GM12865 (cell line): ENCODE data around the gene NCOR2.
"Not testable (repeated sequence)": the region's sequence is repeated elsewhere in the genome, so short reads cannot be mapped to it uniquely, and the experiment has no call there.

Experiments
- DNase-seq: peaks from one replicate; pipeline ENCODE4 v3.0.0; 2010; ENCODE audit warnings: low read depth
- H3K4me3 ChIP-seq: 2 replicates; pipeline ENCODE4 v1.5.1; 2011; ENCODE audit warnings: mild to moderate bottlenecking, low read depth, low read length, control low read depth
- TF ChIP-seq, protein P1 (sequence below): IDR thresholded peaks from 2 replicates; pipeline ENCODE4 v1.5.1; 2011; ENCODE audit warnings: low read length, control low read depth, low read depth, inconsistent platforms; ENCODE audit not compliant: insufficient read depth; ENCODE audit errors: missing control alignments

NCOR2 gene

DNA sequence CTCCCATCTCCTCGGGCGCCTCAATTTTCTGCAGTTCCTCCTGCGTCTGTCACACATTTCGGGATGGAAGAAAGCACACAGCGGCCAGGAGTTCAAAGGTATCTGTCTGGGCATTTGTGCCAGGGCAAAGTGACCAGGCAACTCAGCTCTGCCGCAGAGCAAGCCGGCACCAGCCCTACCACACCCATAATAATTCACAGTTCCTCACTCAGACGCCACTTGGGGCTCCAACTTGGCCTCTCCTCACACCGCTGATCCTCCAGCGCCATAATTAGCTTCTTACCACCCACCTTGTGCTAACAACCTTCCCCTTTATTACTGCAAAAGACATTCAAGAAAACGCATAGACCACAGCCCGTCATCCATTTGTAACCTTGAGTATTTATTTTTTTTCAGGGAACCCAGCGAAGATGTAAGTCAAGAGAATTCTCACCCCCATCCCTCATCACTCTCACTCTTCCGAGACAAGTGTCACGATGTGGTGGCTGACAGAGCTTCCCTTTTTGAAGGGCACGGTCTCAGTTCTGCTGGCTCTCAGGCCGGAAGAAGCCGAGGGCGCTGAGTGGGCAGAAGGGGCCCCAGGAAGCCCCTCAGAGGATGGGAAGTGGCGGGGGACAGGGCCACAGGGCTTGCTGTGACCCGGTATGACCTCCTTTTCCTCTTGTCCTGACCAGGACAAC, 25.2 kb upstream of the NCOR2 start:
- no peak for DNase-seq
- no peak overlapping the region for H3K4me3 ChIP-seq

GRCh38 chr12:124592050-124592449, 24.6 kb upstream of the NCOR2 start:
- TF ChIP-seq, protein P1, sequence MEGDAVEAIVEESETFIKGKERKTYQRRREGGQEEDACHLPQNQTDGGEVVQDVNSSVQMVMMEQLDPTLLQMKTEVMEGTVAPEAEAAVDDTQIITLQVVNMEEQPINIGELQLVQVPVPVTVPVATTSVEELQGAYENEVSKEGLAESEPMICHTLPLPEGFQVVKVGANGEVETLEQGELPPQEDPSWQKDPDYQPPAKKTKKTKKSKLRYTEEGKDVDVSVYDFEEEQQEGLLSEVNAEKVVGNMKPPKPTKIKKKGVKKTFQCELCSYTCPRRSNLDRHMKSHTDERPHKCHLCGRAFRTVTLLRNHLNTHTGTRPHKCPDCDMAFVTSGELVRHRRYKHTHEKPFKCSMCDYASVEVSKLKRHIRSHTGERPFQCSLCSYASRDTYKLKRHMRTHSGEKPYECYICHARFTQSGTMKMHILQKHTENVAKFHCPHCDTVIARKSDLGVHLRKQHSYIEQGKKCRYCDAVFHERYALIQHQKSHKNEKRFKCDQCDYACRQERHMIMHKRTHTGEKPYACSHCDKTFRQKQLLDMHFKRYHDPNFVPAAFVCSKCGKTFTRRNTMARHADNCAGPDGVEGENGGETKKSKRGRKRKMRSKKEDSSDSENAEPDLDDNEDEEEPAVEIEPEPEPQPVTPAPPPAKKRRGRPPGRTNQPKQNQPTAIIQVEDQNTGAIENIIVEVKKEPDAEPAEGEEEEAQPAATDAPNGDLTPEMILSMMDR = no peak
- no peak overlapping the region for H3K4me3 ChIP-seq
- DNase-seq = no peak

More for the DNA sequence above, 25.2 kb upstream of the NCOR2 start:
- TF ChIP-seq, protein P1 = no peak

DNA sequence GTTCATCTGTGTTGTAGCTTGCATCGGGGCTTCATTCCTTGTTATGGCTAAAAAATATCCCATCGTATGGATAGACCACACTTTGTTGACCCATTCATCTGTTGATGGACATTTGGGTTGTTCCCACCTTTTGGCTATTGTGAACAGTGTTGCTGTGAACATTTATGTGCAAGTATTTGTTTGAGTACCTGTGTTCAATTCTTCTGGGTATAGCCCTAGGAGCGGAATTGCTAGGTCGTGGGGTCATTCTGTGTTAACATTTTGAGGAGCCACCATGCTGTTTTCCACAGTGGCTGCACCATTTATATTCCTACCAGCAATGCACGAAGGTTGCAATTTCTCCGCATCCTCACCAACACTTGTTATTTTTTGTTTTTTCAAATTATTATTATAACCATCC, 23.0 kb upstream of the NCOR2 start:
- TF ChIP-seq, protein P1 = no peak
- H3K4me3 ChIP-seq = no peak overlapping the region
- DNase-seq = no peak

DNA sequence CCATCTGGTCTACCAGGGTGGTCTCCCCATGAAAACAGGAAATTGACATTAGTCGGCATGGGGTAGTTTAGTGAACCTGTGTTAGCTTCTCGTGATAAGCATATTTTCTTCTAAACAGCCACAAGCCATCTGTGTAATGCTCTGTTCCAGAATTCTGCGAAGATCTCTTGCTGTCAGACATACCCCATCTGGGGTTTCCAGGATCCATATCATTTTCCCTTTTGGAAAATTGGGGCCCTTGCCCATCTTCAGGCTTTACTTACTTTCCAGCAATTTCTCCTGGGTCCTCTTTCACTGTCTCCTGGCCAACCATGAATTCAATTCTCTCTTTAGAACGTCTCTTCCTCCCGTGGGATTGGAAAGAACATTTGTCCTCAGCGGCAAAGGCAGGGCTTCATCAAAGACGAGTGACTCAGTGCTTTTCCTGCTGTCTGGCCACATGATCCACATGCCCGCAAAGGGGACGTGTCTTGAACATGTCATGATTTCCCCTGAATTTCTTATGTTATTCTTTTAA, 21.4 kb upstream of the NCOR2 start:
- no peak for DNase-seq
- TF ChIP-seq, protein P1 = no peak
- H3K4me3 ChIP-seq = no peak overlapping the region

DNA sequence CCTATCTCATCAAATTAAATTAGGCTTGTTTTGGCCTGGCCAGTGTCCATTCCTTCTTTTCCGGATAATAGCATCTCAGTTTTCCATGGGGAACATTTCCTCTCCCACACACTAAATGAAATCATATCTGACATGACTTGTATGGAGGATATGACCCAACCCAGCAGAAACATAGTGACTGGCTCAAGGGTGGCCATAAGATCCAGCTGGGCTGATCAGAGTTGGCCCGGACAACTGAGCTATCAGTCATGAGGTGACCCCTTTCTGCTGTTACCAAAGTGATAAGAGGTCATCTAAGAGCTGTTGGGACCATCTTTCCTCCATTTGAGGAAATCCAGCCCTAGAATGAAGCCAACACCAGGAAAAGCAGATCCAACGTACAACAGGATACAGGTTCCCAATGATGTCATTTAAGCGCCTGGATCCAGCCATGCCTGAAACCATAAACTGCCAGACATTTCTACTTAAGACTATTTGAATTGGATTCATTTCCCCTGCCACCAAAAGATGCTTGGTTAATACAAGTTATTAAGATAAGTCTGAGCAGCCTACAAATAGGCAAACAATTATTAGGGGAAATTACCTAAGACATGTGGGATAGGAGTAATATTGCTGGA, 20.7 kb upstream of the NCOR2 start:
- DNase-seq = no peak
- TF ChIP-seq, protein P1 = no peak
- no peak overlapping the region for H3K4me3 ChIP-seq

DNA sequence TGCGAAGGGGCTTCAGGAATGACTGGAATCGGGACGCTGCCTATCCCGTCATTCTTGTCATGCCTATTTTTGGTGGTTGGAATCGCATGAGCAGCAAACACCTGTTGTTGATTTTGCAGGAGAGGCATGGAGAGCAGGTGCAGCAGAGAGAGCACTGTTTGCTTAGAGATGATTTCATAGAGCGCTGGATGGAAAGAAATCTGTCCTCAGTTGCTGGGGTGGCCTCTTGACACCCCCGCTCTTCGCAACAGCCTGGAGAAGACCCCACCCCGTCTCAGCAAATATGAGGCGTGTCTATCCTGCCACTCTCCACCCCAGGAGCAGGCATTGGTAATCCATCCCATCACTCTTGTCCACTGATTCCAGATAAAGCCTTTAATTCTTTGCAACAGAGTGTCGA, 19.3 kb upstream of the NCOR2 start:
- DNase-seq = no peak
- TF ChIP-seq, protein P1 = no peak
- no peak overlapping the region for H3K4me3 ChIP-seq

- not testable (repeated sequence) for DNase-seq, H3K4me3 ChIP-seq
Measured at GRCh38 chr12:124584494-124584893, 17.1 kb upstream of the NCOR2 start.
